Measurements from ENCODE around the gene PLIN3. TPM values are rescaled to one million over a fixed set of nuclear protein-coding genes. Genes with fewer than 3 reads are reported as not detected.
"Not testable (repeated sequence)": the region's sequence is repeated elsewhere in the genome, so short reads cannot be mapped to it uniquely, and the experiment has no call there.

The PLIN3 gene
- total RNA-seq, 2 experiments from 2014 or later, result 81.3 to 115 TPM

DNA sequence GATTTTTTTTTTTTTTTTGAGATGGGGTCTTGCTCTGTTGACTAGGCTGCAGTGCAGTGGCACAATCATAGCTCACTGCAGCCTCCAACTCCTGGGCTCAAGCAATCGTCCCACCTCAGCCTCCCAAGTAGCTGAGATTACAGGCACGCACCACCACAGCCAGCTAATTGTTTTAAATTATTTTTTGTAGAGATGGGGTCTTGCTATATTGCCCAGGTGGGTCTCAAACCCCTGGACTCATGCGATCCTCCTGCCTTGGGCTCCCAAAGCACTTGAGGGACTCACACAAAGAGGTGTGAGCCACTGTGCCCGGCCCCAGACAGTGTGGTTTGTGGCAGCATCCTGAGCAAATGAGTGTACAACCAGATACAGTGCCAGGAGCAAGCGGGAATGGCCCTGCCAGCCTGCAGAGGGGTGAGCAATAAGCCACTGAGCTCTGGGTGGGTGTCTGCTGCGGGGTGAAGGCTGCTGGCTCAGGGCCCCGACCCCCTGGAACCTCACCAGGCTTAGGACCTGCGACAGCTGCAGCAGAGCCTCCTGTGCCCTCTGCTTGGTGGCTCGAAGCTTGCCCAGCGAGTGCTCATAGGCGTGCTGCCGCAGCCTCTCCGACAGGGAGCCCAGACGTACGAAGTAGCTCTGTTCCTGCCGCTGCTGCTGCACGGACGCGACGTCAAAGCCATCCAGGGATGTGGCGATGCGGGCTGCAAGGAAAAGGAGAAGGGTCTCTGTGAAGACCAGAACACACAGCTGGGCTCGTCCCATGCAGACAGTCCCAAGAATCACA, 20.1 kb downstream of the PLIN3 start:
- DNase-seq (ENCODE audit: low spot score), result no peak
- Histone ChIP-seq H3K9me3 (ENCODE audit: low read length) (no peaks in the 10 kb centered on the region), H3K27ac (ENCODE audit: low read depth, low read length, poor library complexity, severe bottlenecking) (peak overlapping the region; percentile 91), H2AFZ (ENCODE audit: low read length) (no peak overlapping the region), H3K4me1 (ENCODE audit: insufficient read depth, low read length, poor library complexity, severe bottlenecking) (peaks cover 49% of the 10 kb centered on the region), H3K4me2 (ENCODE audit: low read length) (no peak overlapping the region), H4K20me1 (ENCODE audit: insufficient read depth, low read length) (no peaks in the 10 kb centered on the region), H3K4me3 (ENCODE audit: low read depth, low read length, poor library complexity, severe bottlenecking) (no peak overlapping the region), H3K9me2 (ENCODE audit: insufficient read depth, low read length) (no peaks in the 10 kb centered on the region), H3K36me3 (ENCODE audit: insufficient read depth, low read length) (peaks cover 79% of the 10 kb centered on the region), H3K79me2 (ENCODE audit: insufficient read depth, low read depth, low read length) (peaks cover 4% of the 10 kb centered on the region; the same call in 1 of the 2 replicates)
- POLR2A ChIA-PET, result interaction anchor here (1.0 kb wide), 1 partner anchor 38 kb away, joined by 3 read pairs; no protein-coding TSS in a partner anchor
- CTCF ChIA-PET (ENCODE audit: unreplicated experiment), result interaction anchor here (0.6 kb wide), 1 partner anchor 17 kb away, joined by 3 read pairs; no protein-coding TSS in a partner anchor
- TF ChIP-seq EZH2phosphoT487 (IDR thresholded peaks at IDR 0.05; ENCODE audit: borderline replicate concordance, low read depth, low read length) (no peak), CTCF (conservative IDR thresholded peaks at IDR 0.05; ENCODE audit: low read length) (no peak)
- BruUV-seq (replicated peaks), result no TSS peak
- intact Hi-C loops (cut with micrococcal nuclease; ENCODE audit: unreplicated experiment), result no loop called here

GRCh38 chr19:4845975-4846374, 21.5 kb downstream of the PLIN3 start:
- H2AFZ ChIP-seq (ENCODE audit: low read length); BruUV-seq (replicated peaks); DNase-seq (ENCODE audit: low spot score); H3K9me3 ChIP-seq (ENCODE audit: low read length); H3K9me2 ChIP-seq (ENCODE audit: insufficient read depth, low read length); POLR2A ChIA-PET; H3K4me2 ChIP-seq (ENCODE audit: low read length); H4K20me1 ChIP-seq (ENCODE audit: insufficient read depth, low read length); H3K4me3 ChIP-seq (ENCODE audit: low read depth, low read length, poor library complexity, severe bottlenecking); intact Hi-C loops (cut with micrococcal nuclease; ENCODE audit: unreplicated experiment); CTCF ChIA-PET (ENCODE audit: unreplicated experiment); H3K79me2 ChIP-seq (ENCODE audit: insufficient read depth, low read depth, low read length): not testable (repeated sequence)
- Histone ChIP-seq H3K27ac (ENCODE audit: low read depth, low read length, poor library complexity, severe bottlenecking) (peak overlapping the region; percentile 19), H3K4me1 (ENCODE audit: insufficient read depth, low read length, poor library complexity, severe bottlenecking) (peaks cover 45% of the 10 kb centered on the region), H3K36me3 (ENCODE audit: insufficient read depth, low read length) (peaks cover 82% of the 10 kb centered on the region)

DNA sequence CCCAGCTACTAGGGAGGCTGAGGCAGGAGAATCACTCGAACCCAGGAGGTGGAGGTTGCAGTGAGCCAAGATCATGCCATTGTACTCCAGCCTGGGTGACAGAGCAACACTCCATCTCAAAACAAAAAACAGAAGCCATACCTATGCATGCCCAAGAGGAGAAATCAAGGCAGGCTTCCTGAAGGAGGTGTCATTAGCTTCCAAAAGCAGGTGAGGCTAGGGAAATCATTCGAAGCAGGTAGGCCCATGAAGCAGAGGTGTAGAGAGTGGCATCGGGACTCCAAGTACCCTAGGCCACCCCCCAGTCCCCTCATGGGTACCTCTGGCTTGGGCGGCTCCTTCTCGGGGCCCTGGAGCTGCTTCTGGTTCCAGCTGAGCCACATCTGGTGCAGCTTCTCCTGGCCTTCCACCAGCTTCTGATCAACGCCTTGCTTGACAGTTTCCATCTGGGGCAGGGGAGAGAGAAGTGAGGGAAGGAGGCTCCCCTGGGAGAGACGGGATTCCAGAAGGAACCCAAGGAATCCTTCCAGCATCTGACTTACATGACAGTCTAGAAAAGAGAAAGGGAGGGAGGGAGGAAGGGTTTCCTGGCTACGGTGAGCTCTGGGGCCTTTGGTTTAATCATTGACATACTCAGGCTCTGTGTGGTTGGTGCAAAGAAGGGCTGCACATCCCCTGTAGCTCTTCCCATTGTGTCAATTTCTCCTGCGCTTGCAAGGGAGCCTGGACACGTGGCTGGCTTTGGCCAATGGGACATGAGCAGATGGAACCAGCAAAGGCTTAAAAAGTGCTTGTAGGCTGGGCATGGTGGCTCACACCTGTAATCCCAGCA, 22.9 kb downstream of the PLIN3 start:
- H3K4me1 ChIP-seq (ENCODE audit: insufficient read depth, low read length, poor library complexity, severe bottlenecking), result peaks cover 38% of the 10 kb centered on the region
- intact Hi-C loops (cut with micrococcal nuclease; ENCODE audit: unreplicated experiment), result no loop called here
- H3K27ac ChIP-seq (ENCODE audit: low read depth, low read length, poor library complexity, severe bottlenecking), result peak overlapping the region; percentile 3
- BruUV-seq (replicated peaks), result no TSS peak
- H3K9me3 ChIP-seq (ENCODE audit: low read length), result no peaks in the 10 kb centered on the region
- no peaks in the 10 kb centered on the region for H3K9me2 ChIP-seq (ENCODE audit: insufficient read depth, low read length)
- no peak for DNase-seq (ENCODE audit: low spot score)
- no peaks in the 10 kb centered on the region for H3K79me2 ChIP-seq (ENCODE audit: insufficient read depth, low read depth, low read length)
- H3K4me2 ChIP-seq (ENCODE audit: low read length), result no peak overlapping the region
- ChIA-PET CTCF (ENCODE audit: unreplicated experiment) (no interaction called here), POLR2A (no interaction called here)
- H3K36me3 ChIP-seq (ENCODE audit: insufficient read depth, low read length), result peaks cover 89% of the 10 kb centered on the region
- no peaks in the 10 kb centered on the region for H4K20me1 ChIP-seq (ENCODE audit: insufficient read depth, low read length)
- TF ChIP-seq EZH2phosphoT487 (IDR thresholded peaks at IDR 0.05; ENCODE audit: borderline replicate concordance, low read depth, low read length) (no peak), CTCF (conservative IDR thresholded peaks at IDR 0.05; ENCODE audit: low read length) (no peak)
- H3K4me3 ChIP-seq (ENCODE audit: low read depth, low read length, poor library complexity, severe bottlenecking), result no peak overlapping the region
- no peak overlapping the region for H2AFZ ChIP-seq (ENCODE audit: low read length)
